GM23338 (cell line): ENCODE measurements around the gene PACS2.

Source experiments
- CREB1 ChIP-seq: fragments of 250-450 bp; sonication (Bioruptor Pico); IDR thresholded peaks from 2 replicates; pipeline ENCODE4 v1.5.0; 2020; ENCODE audit warnings: low read depth, mild to moderate bottlenecking, moderate library complexity
- EZH2 ChIP-seq: fragments of 200-600 bp; sonication (generic); IDR thresholded peaks from one replicate; pipeline ENCODE4 v1.8.0; 2017; ENCODE audit warnings: antibody characterized with exemption, mild to moderate bottlenecking, low read depth; ENCODE audit not compliant: unreplicated experiment
- POLR2AphosphoS5 ChIP-seq: IDR thresholded peaks from 2 replicates; pipeline ENCODE4 v1.6.1; 2016; ENCODE audit warnings: antibody characterized with exemption, low read depth
- TF ChIP-seq, protein P1 (sequence below), 2 experiments: fragments of 200-600 bp in 1 of 2; sonication (generic) in 1 of 2; conservative IDR thresholded peaks; 2 replicates each; pipeline versions ENCODE4 v1.5.1 to v1.6.1; 2016 to 2017; ENCODE audit warnings: antibody characterized with exemption in 2 of 2, low read depth in 2 of 2, mild to moderate bottlenecking in 2 of 2, moderate library complexity in 1 of 2
- TF ChIP-seq, protein P2 (sequence below): IDR thresholded peaks from 2 replicates; pipeline ENCODE4 v1.6.1; 2016; ENCODE audit warnings: antibody characterized with exemption
- TF ChIP-seq, protein P3 (sequence below): IDR thresholded peaks from one replicate; pipeline ENCODE4 v1.6.1; 2018; ENCODE audit warnings: antibody characterized with exemption; ENCODE audit not compliant: unreplicated experiment

DNA sequence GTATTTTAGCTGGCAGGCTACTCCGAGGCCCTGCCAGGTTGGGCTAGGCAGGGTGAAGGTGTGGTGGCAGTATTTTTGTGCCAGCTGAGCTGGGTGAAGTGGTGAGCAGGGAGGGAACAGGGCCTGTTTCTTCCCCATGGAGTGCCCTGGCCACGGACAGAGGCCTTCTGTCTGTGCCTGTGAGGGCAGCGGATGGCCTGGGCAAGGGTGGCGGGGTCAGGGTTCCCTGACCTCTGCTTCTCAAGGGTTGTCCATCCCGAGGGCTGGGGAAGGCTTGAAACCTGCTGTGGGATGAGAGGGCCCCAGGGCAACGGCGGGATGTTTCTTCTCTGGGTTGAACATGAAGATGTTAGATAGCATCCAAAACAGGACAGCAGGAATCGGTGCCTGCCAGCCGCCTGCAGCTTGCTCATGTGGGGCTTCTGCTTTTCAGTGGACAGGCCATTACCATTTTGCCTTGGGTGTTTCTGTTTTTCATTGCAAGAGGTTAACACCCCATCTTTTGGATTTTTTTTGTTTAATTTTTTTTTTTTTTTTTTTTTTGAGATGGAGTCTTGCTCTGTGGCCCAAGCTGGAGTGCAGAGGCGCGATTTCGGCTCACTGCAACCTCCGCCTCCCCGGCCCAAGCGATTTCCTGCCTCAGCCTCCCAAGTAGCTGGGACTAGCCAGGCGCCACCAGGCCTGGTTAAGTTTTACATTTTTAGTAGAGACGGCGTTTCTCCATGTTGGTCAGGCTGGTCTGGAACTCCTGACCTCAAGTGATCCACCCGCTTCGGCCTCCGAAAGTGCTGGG lies 108.3 kb downstream of the PACS2 start:
- TF ChIP-seq, protein P1, sequence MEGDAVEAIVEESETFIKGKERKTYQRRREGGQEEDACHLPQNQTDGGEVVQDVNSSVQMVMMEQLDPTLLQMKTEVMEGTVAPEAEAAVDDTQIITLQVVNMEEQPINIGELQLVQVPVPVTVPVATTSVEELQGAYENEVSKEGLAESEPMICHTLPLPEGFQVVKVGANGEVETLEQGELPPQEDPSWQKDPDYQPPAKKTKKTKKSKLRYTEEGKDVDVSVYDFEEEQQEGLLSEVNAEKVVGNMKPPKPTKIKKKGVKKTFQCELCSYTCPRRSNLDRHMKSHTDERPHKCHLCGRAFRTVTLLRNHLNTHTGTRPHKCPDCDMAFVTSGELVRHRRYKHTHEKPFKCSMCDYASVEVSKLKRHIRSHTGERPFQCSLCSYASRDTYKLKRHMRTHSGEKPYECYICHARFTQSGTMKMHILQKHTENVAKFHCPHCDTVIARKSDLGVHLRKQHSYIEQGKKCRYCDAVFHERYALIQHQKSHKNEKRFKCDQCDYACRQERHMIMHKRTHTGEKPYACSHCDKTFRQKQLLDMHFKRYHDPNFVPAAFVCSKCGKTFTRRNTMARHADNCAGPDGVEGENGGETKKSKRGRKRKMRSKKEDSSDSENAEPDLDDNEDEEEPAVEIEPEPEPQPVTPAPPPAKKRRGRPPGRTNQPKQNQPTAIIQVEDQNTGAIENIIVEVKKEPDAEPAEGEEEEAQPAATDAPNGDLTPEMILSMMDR (conservative IDR thresholded peaks at IDR 0.05; ENCODE audit: low read depth in 2 of 2): no peak
- TF ChIP-seq, protein P2, sequence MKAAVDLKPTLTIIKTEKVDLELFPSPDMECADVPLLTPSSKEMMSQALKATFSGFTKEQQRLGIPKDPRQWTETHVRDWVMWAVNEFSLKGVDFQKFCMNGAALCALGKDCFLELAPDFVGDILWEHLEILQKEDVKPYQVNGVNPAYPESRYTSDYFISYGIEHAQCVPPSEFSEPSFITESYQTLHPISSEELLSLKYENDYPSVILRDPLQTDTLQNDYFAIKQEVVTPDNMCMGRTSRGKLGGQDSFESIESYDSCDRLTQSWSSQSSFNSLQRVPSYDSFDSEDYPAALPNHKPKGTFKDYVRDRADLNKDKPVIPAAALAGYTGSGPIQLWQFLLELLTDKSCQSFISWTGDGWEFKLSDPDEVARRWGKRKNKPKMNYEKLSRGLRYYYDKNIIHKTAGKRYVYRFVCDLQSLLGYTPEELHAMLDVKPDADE: no peak
- TF ChIP-seq, protein P3, sequence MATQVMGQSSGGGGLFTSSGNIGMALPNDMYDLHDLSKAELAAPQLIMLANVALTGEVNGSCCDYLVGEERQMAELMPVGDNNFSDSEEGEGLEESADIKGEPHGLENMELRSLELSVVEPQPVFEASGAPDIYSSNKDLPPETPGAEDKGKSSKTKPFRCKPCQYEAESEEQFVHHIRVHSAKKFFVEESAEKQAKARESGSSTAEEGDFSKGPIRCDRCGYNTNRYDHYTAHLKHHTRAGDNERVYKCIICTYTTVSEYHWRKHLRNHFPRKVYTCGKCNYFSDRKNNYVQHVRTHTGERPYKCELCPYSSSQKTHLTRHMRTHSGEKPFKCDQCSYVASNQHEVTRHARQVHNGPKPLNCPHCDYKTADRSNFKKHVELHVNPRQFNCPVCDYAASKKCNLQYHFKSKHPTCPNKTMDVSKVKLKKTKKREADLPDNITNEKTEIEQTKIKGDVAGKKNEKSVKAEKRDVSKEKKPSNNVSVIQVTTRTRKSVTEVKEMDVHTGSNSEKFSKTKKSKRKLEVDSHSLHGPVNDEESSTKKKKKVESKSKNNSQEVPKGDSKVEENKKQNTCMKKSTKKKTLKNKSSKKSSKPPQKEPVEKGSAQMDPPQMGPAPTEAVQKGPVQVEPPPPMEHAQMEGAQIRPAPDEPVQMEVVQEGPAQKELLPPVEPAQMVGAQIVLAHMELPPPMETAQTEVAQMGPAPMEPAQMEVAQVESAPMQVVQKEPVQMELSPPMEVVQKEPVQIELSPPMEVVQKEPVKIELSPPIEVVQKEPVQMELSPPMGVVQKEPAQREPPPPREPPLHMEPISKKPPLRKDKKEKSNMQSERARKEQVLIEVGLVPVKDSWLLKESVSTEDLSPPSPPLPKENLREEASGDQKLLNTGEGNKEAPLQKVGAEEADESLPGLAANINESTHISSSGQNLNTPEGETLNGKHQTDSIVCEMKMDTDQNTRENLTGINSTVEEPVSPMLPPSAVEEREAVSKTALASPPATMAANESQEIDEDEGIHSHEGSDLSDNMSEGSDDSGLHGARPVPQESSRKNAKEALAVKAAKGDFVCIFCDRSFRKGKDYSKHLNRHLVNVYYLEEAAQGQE: no peak
- TF ChIP-seq EZH2: no peak
- no peak for TF ChIP-seq POLR2AphosphoS5
- no peak for TF ChIP-seq CREB1 (CRISPR knock-in tag)
